Skeletal muscle cell (primary cell): ENCODE measurements around the gene MED13L.
"Not testable (repeated sequence)": the region's sequence is repeated elsewhere in the genome, so short reads cannot be mapped to it uniquely, and the experiment has no call there.

Experiments used
- DNase-seq: peaks from one replicate; pipeline ENCODE4 v3.0.0-alpha.2; 2010; ENCODE audit warnings: low read depth
- H3K4me3 ChIP-seq: 2 replicates; pipeline ENCODE4 v1.5.1; 2011; ENCODE audit warnings: low read depth, mild to moderate bottlenecking, control low read depth, low read length, moderate library complexity

Gene MED13L

DNA sequence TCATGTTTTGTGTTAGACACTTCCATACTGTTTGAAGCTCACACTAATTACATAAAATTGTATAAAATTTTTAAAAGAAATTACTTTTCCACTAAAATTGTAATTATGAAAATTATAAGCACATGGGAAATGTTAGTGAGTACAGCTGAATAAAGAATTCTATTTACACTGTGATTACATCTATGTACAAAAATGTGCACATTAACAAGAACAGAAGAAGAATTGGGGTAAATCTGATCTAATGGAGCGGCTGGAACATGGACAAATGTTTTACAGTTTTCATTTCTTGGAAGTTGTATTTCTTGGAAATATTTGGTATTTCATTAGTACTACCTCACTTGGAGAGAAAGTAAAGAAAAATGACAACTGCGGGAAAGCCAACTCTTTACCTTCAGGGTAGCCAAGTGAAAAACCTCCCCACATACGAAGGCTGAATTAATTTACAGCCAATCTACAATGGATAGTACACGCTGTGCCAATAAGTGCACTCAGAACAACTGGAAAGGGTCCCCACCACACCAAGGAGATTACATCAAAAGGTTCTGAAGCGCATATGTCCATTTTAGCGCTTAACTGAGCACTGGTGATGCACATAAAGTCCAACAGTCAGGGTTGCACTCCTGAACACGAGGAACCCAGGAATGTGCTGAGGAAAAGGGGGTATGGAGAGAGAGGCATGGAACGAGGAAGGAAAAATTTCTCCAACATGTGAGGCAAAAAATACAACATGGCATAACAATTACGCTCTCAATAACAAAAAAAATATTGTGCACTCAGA is 17.5 kb downstream of the MED13L start:
- no peak overlapping the region for H3K4me3 ChIP-seq
- DNase-seq: no peak

DNA sequence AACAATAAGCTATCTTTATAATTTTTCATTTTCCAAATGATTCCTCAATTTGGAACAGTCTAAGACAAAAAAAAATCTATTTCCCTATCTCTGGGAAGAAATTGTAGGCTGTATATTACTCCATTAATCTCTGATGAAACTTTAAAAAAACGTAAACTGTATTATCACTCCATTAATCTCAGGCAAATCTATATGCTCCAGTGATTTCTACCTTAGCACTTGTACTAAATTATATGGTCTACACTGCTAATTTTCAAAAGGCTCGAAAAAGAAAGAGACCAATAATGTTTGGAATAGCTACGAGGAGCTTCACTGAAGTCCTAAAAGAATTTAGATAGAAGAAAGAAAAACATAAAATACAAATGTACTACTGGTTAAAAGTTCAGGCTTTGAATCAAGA is 19.7 kb downstream of the MED13L start:
- H3K4me3 ChIP-seq: no peak overlapping the region

DNA sequence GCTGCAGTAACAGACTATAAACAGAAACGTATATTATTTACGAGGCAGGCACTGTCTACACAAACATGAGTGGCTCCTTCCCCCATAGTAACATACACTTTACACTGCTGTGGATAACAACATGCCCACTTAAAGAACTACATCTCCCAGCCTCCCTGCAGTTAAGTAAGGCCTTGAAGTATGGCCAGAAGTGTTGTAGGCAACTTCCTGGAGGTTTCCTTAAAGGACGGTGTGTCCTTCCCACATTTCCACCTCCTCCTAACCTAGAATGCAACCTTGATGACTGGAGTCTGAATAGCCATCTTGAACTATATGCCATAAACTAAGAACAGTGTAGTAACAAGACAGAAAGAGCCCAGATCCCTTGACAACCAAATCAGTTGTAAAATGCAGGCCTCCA is 20.3 kb downstream of the MED13L start:
- H3K4me3 ChIP-seq: no peak overlapping the region
- DNase-seq: no peak

More for the DNA sequence above, 19.7 kb downstream of the MED13L start:
- no peak for DNase-seq

DNA sequence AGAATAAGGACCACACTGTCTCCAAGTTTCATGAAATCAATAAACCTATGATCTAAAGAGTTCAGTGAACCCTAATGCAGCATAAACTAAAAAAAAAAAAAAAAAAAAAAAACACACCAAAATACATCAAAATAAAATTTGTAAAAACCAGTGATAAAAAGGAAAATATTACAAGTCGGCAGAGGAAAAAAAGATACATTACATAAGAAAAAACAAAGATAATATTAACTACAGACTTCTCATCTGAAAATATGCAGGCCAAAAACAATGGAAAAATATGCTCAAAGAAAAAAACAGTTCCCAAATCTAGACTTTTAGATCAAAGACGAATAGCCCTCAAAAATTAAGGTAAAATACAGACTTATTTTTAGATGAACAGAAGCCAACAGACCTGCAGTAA is 27.6 kb downstream of the MED13L start:
- no peak overlapping the region for H3K4me3 ChIP-seq
- no peak for DNase-seq

DNA sequence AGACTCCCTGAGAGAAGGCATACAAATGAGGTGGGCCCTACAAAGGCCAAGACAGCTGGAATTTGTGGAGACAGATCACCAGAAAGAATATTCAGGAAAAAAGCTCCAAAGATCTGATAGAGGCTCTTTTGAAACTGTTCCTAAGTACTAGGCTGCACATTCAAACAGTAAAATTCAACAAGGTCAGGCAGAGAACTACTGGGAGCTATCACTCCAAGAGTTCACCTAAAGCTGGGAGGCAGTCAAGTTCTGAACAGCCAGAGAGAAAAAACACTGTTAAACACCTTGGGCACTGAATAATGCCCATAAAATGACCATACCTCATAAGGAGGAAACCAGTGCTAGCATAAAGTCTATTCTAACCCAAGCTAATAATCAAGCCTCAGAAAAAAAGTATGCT is 28.6 kb downstream of the MED13L start:
- no peak for DNase-seq
- no peak overlapping the region for H3K4me3 ChIP-seq

DNA sequence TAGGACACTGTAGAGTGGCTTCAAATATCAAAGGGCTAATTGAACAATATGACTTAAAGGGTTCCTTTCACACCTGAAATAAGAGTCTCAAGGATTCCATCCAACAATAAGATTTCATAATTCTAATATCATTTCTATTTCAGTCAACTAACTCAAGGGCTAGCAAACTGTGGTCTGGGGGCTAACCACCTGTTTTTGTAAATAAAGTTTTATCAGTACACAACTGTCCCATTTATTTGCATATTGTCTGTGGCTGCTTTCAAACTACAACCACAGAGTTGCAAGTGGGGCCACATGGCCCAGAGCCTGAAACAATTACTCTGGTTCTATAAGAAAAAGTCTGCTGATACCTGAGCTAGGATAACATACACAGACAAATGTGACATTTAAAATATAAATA is 29.1 kb downstream of the MED13L start:
- DNase-seq: no peak
- H3K4me3 ChIP-seq: no peak overlapping the region

DNA sequence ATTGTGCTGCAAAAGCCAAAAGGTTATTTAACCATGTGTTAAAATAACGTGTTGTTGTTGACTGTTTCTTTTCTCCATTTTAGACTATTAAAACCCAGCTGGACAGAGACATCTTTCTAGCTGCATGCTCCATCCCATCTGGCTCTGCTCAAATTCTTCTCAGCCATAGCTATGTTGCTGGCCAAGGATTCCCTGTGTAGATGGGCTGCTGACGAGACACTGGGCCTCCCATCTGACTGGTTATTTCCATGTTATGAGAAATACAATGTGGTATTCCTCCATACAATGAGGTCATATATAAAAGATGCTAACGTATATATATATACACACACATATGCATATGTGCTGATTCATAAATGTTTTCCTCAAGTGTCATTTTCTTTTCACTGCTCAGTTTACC is 30.1 kb downstream of the MED13L start:
- no peak for DNase-seq
- H3K4me3 ChIP-seq: no peak overlapping the region

DNA sequence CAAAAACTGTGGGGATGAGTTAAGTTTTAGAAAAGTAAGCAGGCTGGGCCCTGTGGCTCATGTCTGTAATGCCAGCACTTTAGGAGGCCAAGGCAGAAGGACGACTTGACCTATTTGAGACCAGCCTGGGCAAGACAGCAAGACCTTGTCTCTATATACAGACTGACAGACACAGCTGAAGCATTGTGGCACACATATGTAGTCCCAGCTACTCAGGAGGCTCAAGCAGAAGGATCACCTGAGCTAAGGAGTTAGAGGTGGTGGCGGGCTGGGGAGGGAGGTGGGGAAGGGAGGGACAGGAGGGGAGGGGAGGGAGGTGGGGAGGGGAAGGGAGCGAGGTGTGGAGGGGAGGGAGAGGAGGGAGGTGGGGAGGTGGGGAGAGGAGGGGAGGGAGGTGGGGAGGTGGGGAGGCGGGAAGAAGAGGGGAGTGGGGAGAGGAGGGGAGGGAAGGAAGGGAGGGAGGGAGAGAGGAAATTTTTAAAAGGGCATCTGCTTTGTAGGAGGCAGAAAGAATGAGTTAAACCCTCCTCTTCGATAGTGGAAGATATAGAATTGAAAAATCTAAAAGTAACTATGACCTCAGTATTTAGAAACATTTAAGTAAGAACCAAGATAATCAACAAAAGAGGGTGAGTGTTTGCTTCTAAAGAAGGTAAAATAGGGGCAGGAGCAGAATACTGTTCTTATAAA is 30.9 kb downstream of the MED13L start:
- no peak overlapping the region for H3K4me3 ChIP-seq
- no peak for DNase-seq

DNA sequence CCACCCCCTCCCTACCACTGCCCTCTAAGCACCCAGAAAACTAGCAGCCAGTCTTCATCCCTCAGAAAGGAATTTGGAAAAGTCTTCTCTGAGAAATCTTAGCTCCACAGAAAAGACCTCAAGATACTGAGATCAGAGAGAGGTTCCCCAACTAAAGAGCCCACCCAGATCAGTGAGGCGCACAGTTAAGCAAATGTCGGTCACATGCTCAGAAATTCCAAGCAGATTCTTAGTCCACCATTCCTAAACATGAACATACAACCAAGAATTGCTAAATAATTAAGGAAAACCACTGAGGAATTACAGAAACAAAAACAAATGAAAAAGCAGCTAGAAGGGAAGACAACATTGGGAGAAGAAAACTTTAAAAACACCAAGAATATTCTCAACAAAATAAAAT is 32.3 kb downstream of the MED13L start:
- H3K4me3 ChIP-seq: no peak overlapping the region
- DNase-seq: no peak

DNA sequence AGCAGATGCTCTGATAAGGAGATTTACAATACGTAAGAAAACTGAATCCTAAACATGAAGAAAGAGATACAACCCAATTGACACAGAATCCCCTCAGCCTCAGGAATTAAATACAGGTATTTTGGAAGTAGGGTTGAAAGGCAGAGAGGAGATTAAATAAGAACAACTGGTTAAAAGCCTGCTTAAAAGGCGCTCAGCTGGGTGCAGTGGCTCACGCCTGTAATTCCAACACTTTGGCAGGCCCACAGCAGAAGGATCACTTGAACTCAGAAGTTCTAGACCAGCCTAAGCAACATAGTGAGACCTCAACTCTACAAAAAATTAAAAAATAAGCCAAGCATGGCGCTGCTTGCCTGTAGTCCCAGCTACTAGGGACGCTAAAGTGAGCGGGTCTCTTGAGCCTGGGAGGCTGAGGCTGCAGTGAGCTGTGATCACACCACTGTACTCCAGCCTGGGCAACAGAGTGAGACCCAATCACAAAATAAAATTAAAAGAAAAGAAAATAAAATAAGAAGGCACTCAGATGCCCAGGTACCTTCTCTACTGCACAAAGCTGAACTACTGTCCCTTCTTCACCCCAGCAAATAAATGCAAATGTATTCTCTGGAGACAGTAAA is 32.9 kb downstream of the MED13L start:
- no peak overlapping the region for H3K4me3 ChIP-seq
- no peak for DNase-seq

DNA sequence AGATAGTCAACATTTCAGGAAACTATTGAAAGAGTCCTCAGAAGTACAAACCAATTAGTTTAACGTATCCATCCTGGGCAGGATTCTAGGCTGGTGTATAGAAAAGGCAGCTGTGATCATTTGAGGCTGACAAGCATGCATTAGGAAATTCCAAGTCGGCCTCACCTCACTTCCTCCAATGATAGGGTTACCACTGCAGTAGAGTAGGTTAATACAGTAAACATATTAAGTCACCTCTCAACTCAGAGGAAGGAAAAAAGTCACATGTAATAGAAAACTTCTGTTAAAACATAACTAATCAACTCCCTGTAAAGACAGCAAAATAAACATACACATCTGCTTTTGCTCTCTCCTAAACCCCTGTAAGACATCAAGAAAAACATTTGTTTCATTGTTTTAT is 33.5 kb downstream of the MED13L start:
- no peak for DNase-seq
- no peak overlapping the region for H3K4me3 ChIP-seq

DNA sequence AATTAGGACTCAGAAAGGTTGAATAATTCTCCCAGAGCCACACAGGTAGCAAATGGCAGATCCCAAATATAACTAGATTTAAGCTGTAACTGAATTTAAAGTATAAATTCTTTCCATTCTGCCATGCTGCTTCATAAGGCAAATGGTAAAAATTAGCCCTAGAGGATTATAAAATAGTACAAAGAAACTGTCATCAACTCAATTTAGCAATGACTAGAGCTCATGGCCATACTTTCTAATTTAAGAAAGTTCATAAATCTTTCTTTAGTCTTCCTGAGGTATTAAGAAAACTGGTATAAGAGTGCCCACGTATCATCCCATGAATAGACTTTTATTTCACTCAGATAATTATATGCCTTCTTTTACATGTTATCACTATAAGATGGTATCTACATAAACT is 34.8 kb downstream of the MED13L start:
- no peak for DNase-seq
- no peak overlapping the region for H3K4me3 ChIP-seq

DNA sequence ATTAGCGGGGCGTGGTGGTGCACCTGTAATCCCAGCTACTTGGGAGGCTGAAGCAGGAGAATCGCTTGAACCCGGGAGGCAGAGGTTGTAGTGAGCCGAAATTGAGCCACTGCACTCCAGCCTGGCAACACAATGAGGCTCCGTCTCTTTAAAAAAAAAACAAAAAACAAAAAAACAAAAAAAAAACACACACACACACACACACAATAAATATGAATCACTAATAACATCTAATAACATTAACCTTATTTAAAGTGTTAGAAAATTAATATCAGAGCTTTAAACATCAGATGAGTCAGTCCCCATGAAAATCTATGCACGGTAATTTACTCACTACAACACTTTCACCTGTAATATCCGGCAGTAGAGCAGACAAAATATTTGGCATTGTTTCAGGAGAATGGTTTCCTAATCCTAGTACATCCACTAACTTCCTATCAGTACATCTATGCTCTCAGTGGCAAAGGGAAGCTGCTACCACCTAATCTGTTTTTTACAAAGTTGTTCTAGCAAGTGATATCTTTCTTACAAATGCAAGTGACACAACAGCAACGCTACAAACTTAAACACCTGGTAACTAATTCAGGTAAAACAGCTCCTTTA is 36.2 kb downstream of the MED13L start:
- no peak for DNase-seq
- H3K4me3 ChIP-seq: no peak overlapping the region

DNA sequence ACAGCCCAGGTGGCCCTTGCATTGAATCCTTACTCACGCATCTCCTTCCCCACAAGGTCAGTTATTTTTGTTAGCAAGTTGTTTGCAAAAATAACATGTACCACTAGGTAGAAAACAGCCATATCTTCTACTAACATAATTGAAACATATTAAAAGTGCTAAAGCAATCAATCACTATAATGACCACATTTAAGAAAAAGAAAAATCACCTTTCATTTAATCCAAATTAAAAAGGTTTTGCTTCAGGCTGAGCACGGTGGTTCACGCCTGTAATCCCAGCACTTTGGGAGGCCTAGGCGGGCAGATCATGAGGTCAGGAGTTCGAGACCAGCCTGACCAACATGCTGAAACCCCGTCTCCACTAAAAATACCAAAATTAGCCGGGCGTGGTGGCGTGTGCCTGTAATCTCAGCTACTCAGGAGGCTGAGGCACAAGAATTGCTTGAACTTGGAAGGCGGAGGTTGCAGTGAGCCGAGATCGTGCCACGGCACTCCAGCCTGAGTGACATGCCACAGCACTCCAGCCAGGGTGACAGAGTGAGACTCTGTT is 38.8 kb downstream of the MED13L start:
- H3K4me3 ChIP-seq, DNase-seq: not testable (repeated sequence)

DNA sequence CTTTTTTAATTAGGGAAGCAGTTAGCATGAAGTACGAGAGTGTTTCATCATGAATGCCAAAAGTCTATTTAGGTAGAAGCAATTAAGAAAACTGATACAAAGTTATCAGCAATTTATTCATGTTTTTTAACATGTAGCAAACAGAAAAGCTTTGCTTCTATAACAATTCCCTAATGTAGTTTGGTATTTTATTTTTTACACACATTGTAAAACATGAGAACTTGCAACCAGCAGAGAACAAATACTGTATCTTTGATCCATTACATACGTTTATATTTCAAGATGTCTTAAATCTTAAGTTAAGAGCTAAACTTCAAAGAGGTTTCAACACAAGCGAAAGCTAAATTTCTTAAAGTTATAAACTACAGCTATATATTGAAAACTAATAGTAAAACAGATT is 39.3 kb downstream of the MED13L start:
- no peak for DNase-seq
- no peak overlapping the region for H3K4me3 ChIP-seq

DNA sequence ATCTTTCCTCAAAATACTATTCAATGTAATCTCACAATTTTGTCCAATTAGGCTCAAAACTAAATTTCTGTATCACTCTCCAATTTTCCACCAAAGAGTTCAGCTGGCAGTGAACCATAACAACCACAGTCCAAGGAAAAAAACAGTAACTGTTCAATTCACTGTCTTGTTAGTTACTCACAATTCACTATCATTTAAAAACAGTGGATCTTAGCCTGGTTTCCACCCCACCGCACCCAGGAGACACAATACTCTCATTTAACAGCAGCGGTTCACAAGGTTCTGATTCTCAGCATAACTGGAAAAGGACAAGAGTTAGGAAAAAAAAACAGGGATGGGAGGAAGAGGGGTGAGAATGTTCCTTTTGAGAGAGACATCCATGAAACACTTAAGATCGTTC is 40.5 kb downstream of the MED13L start:
- H3K4me3 ChIP-seq: no peak overlapping the region
- no peak for DNase-seq

DNA sequence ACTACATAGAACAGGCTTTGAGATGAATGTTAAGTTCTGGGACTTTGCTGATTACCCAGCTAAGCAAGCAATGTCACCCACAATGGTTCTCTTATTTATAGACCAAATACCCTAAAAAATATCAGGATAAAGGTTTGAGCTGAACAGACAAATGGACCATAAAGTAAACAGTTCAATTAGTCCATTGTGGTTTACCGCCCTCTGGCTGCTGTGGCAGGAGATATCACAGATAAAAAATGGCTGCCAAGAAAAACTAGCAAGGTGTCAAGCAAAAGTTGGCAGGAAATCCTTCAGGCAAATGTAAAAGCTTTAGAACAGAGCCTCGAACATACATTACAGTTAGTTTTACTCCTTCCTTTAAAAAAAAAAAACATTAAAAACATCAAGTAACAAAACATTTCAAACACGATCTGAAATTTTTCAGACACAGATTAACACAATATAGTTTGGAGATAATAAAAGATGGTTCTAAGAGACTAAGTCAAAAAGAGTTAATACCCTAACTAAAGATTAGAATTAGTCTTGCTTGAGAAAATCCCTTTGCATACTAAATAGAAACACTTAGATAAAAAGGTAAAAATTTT is 41.3 kb downstream of the MED13L start:
- no peak overlapping the region for H3K4me3 ChIP-seq
- no peak for DNase-seq

DNA sequence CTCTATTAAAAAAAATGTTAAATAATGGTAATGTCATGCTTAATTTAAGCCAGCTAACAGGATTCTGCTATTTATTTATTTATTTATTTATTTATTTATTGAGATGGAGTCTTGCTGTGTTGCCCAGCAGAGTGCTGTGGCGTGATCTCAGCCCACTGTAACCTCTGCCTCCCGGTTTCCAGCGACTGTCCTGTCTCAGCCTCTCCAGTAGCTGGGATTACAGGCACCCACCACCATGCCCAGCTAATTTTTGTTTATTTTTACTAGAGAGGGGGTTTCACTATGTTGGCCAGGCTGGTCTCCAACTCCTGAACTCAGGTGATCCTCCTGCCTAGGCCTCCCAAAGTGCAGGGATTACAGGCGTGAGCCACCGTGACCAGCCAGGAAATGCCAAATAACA is 43.3 kb downstream of the MED13L start:
- DNase-seq, H3K4me3 ChIP-seq: not testable (repeated sequence)

DNA sequence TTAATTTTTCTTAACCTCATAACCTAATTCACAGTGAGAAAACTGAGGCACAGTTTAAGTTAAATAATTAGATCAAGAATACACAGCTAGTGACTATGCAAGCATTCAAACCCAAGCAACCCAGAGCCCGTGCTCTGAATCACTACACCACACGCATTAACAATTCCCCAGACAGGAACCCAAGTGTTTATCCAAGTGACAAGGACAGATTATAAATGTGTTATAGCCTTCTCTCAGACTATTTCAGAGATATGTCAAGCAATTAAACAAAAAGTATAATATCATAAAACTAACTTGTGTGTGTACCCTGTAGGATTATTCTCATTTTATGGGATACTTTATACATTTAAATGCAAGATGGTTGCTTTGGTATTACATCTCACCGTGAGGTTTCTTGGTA is 43.8 kb downstream of the MED13L start:
- no peak overlapping the region for H3K4me3 ChIP-seq

DNA sequence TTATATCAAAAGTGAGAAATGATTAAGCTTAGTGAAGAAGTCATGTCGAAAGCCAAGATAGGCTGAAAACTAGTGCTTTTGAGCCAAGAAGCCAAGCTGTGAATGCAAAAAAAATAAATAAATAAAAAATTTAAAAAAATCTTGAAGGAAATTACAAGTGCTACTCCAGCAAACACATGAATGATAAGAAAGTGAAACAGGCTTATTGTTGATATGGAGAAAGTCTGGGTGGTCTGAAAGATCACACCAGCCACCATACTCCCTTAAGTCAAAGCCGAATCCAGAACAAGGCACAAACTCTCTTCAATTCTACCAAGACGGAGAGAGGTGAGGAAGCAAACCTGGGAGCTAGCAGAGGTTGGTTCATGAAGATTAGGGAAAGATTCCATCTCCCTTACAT is 49.7 kb downstream of the MED13L start:
- DNase-seq: no peak
- H3K4me3 ChIP-seq: no peak overlapping the region

More for the DNA sequence above, 43.8 kb downstream of the MED13L start:
- no peak for DNase-seq
